Measurements from ENCODE around the gene MRPL49.

MRPL49 gene

DNA sequence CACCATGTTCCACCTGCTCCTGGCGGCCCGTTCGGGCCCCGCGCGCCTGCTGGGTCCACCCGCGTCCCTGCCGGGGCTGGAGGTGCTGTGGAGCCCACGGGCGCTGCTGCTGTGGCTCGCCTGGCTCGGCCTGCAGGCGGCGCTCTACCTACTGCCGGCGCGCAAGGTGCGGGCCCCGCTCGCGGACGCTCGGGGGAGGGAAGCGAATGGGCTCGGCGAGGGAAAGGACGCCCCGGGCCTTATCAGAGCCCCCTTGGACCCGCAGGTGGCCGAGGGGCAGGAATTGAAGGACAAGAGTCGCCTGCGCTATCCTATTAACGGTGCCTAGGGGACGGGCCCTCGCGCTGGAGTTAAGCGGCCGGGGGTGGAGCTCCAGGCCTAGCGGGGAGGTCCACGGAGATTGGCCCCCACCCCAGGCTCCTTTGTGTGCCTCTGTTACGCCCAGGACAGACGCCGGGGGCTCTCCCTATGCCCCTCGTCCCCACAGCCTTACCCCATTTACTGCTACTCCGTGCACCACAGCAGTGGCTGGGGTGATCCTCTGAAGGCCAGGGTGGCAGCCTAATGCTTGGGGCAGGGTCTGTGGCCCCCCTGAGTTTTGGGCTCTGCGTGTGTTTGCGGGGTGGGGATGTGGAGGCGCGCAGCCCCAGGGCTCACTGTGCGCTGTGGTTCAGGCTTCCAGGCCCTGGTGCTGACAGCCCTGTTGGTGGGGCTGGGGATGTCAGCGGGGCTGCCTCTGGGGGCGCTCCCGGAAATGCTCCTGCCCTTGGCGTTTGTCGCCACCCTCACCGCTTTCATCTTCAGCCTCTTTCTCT, 9.4 kb upstream of the MRPL49 start:
- Histone ChIP-seq H3K4me1 (ENCODE audit: low read length) (peaks cover 27% of the 10 kb centered on the region), H3K9ac (ENCODE audit: low read length) (peak overlapping the region; percentile 57; the same call in 1 of the 2 replicates), H3K4me2 (ENCODE audit: low read depth, low read length) (peak overlapping the region; percentile 85), H3K27me3 (replicated peaks; ENCODE audit: insufficient read depth, low read length) (no peaks in the 10 kb centered on the region), H3K4me3 (ENCODE audit: low read length) (peak overlapping the region; percentile 57), H3K79me2 (ENCODE audit: low read length) (peaks cover 22% of the 10 kb centered on the region), H3K27ac (ENCODE audit: low read length) (peak overlapping the region; percentile 27; the same call in 1 of the 2 replicates), H3K9me2 (replicated peaks; ENCODE audit: insufficient read depth, low read length) (no peaks in the 10 kb centered on the region), H4K20me1 (ENCODE audit: insufficient read depth, low read length) (no peaks in the 10 kb centered on the region), H3K9me3 (replicated peaks; ENCODE audit: insufficient read depth, low read length) (no peaks in the 10 kb centered on the region), H2AFZ (ENCODE audit: low read length) (peak overlapping the region; percentile 54), H3F3A (ENCODE audit: insufficient read depth, low read length) (peaks cover 23% of the 10 kb centered on the region), H3K36me3 (replicated peaks; ENCODE audit: insufficient read depth, low read length) (no peaks in the 10 kb centered on the region)
- no peak for TF ChIP-seq EZH2 (optimal IDR thresholded peaks at IDR 0.05; ENCODE audit: low read depth, low read length)
- TF ChIP-seq, protein P1, sequence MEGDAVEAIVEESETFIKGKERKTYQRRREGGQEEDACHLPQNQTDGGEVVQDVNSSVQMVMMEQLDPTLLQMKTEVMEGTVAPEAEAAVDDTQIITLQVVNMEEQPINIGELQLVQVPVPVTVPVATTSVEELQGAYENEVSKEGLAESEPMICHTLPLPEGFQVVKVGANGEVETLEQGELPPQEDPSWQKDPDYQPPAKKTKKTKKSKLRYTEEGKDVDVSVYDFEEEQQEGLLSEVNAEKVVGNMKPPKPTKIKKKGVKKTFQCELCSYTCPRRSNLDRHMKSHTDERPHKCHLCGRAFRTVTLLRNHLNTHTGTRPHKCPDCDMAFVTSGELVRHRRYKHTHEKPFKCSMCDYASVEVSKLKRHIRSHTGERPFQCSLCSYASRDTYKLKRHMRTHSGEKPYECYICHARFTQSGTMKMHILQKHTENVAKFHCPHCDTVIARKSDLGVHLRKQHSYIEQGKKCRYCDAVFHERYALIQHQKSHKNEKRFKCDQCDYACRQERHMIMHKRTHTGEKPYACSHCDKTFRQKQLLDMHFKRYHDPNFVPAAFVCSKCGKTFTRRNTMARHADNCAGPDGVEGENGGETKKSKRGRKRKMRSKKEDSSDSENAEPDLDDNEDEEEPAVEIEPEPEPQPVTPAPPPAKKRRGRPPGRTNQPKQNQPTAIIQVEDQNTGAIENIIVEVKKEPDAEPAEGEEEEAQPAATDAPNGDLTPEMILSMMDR (IDR thresholded peaks at IDR 0.05; ENCODE audit: low read length) = peak; percentile 92
- DNase-seq = peak; percentile 59

DNA sequence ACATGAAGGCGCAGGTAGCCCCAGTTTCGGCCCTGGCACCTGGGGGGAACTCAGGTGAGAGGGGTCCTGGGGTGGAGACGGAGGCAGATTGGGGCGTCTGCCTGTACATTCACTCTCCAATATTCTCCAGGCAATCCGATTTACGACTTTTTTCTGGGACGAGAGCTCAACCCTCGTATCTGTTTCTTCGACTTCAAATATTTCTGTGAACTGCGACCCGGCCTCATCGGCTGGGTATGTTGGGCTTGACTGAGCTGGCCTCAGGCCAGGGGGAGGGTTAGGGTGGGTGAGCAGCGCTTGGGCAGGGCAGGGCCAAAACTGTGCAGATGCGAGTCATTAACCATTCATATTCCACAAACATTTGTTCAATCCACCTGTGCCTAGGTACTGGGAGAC, 8.8 kb upstream of the MRPL49 start:
- Histone ChIP-seq H4K20me1 (ENCODE audit: insufficient read depth, low read length) (no peaks in the 10 kb centered on the region), H3K4me3 (ENCODE audit: low read length) (peak overlapping the region; percentile 57), H3K4me2 (ENCODE audit: low read depth, low read length) (peak overlapping the region; percentile 85; the same call in 1 of the 2 replicates), H3K79me2 (ENCODE audit: low read length) (peaks cover 22% of the 10 kb centered on the region), H3K9me2 (replicated peaks; ENCODE audit: insufficient read depth, low read length) (no peaks in the 10 kb centered on the region), H3K9ac (ENCODE audit: low read length) (peak overlapping the region; percentile 57; the same call in 1 of the 2 replicates), H3K4me1 (ENCODE audit: low read length) (peaks cover 27% of the 10 kb centered on the region), H3K27me3 (replicated peaks; ENCODE audit: insufficient read depth, low read length) (no peaks in the 10 kb centered on the region), H3K36me3 (replicated peaks; ENCODE audit: insufficient read depth, low read length) (no peaks in the 10 kb centered on the region; the same call in 1 of the 2 replicates), H3K9me3 (replicated peaks; ENCODE audit: insufficient read depth, low read length) (no peaks in the 10 kb centered on the region), H3K27ac (ENCODE audit: low read length) (no peak overlapping the region), H3F3A (ENCODE audit: insufficient read depth, low read length) (peaks cover 29% of the 10 kb centered on the region), H2AFZ (ENCODE audit: low read length) (0 out of 2 replicates have a peak overlapping the region, but pooled peaks have one; percentile 54)
- no peak for DNase-seq
- no peak for TF ChIP-seq EZH2 (optimal IDR thresholded peaks at IDR 0.05; ENCODE audit: low read depth, low read length)
- TF ChIP-seq, protein P1 (IDR thresholded peaks at IDR 0.05; ENCODE audit: low read length) = no peak
- TF ChIP-seq EZH2phosphoT487 (IDR thresholded peaks at IDR 0.05; ENCODE audit: low read length) = no peak

DNA sequence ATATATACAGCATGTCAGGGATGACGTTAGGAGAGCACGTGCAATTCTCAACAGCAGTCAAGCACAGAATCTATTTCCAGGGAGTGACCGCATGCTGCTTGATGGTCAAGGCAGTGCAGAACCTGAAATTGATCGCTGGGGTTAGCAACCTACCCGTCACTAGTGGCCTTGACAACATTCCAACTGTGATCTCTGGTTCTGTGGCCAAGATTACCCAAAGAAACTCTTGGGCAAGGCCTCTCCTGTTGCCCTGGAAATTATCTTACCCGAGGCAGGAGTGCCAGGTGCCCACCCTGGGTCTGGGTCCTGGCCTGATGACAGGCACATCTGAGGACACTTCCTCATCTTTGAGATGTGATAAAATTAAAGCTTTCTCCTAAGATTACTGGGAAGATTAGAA, 8.3 kb upstream of the MRPL49 start:
- no peak overlapping the region for H3K4me3 ChIP-seq (ENCODE audit: low read length)
- no peak overlapping the region for H3K4me2 ChIP-seq (ENCODE audit: low read depth, low read length)
- no peak overlapping the region for H2AFZ ChIP-seq (ENCODE audit: low read length)
- DNase-seq = no peak
- no peaks in the 10 kb centered on the region for H3K9me3 ChIP-seq (replicated peaks; ENCODE audit: insufficient read depth, low read length)
- no peaks in the 10 kb centered on the region for H3K9me2 ChIP-seq (replicated peaks; ENCODE audit: insufficient read depth, low read length)
- TF ChIP-seq EZH2phosphoT487 (IDR thresholded peaks at IDR 0.05; ENCODE audit: low read length) = no peak
- TF ChIP-seq EZH2 (optimal IDR thresholded peaks at IDR 0.05; ENCODE audit: low read depth, low read length) = no peak
- TF ChIP-seq, protein P1 (IDR thresholded peaks at IDR 0.05; ENCODE audit: low read length) = no peak
- H3K4me1 ChIP-seq (ENCODE audit: low read length) = peaks cover 27% of the 10 kb centered on the region
- no peaks in the 10 kb centered on the region; the same call in 1 of the 2 replicates for H3K36me3 ChIP-seq (replicated peaks; ENCODE audit: insufficient read depth, low read length)
- H3K9ac ChIP-seq (ENCODE audit: low read length) = no peak overlapping the region
- H3F3A ChIP-seq (ENCODE audit: insufficient read depth, low read length) = peaks cover 34% of the 10 kb centered on the region
- H3K27me3 ChIP-seq (replicated peaks; ENCODE audit: insufficient read depth, low read length) = no peaks in the 10 kb centered on the region
- no peaks in the 10 kb centered on the region for H4K20me1 ChIP-seq (ENCODE audit: insufficient read depth, low read length)
- H3K27ac ChIP-seq (ENCODE audit: low read length) = no peak overlapping the region
- peaks cover 22% of the 10 kb centered on the region for H3K79me2 ChIP-seq (ENCODE audit: low read length)

All from MM.1S (cell line).